Keratinocyte (primary cell): ENCODE data around the gene RAD9A. TPM values are rescaled to one million over a fixed set of nuclear protein-coding genes. Genes with fewer than 3 reads are reported as not detected.

ENCODE experiments used
- DNase-seq: peaks from one replicate; pipeline ENCODE4 v3.0.0-alpha.2; 2011; ENCODE audit warnings: low read depth, missing footprints, low spot score
- FAIRE-seq: peaks from 2 replicates; lab custom pipeline; 2011; peaks lifted over from hg19 to GRCh38; lab: Jason Lieb, UNC
- H2AFZ ChIP-seq: 2 replicates; pipeline ENCODE4 v1.6.0; 2012; ENCODE audit warnings: low read length, control low read depth, inconsistent platforms; ENCODE audit not compliant: control insufficient read depth
- H3K27ac ChIP-seq: 2 replicates; pipeline ENCODE4 v1.5.1; 2011; ENCODE audit warnings: low read length; ENCODE audit not compliant: control insufficient read depth, insufficient read depth
- H3K27me3 ChIP-seq: 3 replicates; pipeline ENCODE4 v1.6.0; 2011; ENCODE audit warnings: low read length; ENCODE audit not compliant: control insufficient read depth, insufficient read depth; ENCODE audit errors: extremely low read depth
- H3K36me3 ChIP-seq, 2 experiments: 2 replicates in 1 of 2; 3 replicates in 1 of 2; pipeline ENCODE4 v1.5.1; 2011; ENCODE audit warnings: low read length in 2 of 2, mild to moderate bottlenecking in 1 of 2; ENCODE audit not compliant: control insufficient read depth in 2 of 2, insufficient read depth in 2 of 2; ENCODE audit errors: extremely low read depth in 1 of 2
- H3K4me1 ChIP-seq: 3 replicates; pipeline ENCODE4 v1.5.1; 2011; ENCODE audit warnings: low read length; ENCODE audit not compliant: control insufficient read depth, insufficient read depth; ENCODE audit errors: extremely low read depth
- H3K4me2 ChIP-seq: 3 replicates; pipeline ENCODE4 v1.6.0; 2011; ENCODE audit warnings: low read depth, low read length; ENCODE audit not compliant: control insufficient read depth, insufficient read depth; ENCODE audit errors: extremely low read depth
- H3K4me3 ChIP-seq, 3 experiments: fragments of 200-600 bp in 1 of 3; sonication (generic) in 1 of 3; 2 replicates in 2 of 3; 3 replicates in 1 of 3; pipeline ENCODE4 v1.5.1; 2011 to 2016; ENCODE audit warnings: low read length in 3 of 3, mild to moderate bottlenecking in 3 of 3, control low read depth in 2 of 3, inconsistent platforms in 1 of 3, low read depth in 1 of 3, mixed read lengths in 1 of 3, mixed run types in 1 of 3, moderate library complexity in 1 of 3; ENCODE audit not compliant: control insufficient read depth in 2 of 3, insufficient read depth in 2 of 3; ENCODE audit errors: extremely low read depth in 1 of 3
- H3K79me2 ChIP-seq: 2 replicates; pipeline ENCODE4 v1.6.0; 2012; ENCODE audit warnings: low read length; ENCODE audit not compliant: control insufficient read depth, insufficient read depth
- H3K9ac ChIP-seq: 3 replicates; pipeline ENCODE4 v1.6.0; 2011; ENCODE audit warnings: low read length; ENCODE audit not compliant: control insufficient read depth, insufficient read depth; ENCODE audit errors: extremely low read depth
- H3K9me1 ChIP-seq: 3 replicates; pipeline ENCODE4 v1.6.0; 2011; ENCODE audit warnings: low read length; ENCODE audit not compliant: control insufficient read depth, insufficient read depth; ENCODE audit errors: extremely low read depth
- H3K9me3 ChIP-seq: 2 replicates; pipeline ENCODE4 v1.5.1; 2012; ENCODE audit warnings: low read depth, low read length; ENCODE audit not compliant: control insufficient read depth
- H4K20me1 ChIP-seq: 3 replicates; pipeline ENCODE4 v1.6.0; 2011; ENCODE audit warnings: low read length; ENCODE audit not compliant: control insufficient read depth, insufficient read depth; ENCODE audit errors: extremely low read depth
- EZH2 ChIP-seq: IDR thresholded peaks from one replicate; pipeline ENCODE4 v1.6.1; 2012; ENCODE audit warnings: inconsistent platforms, mild to moderate bottlenecking, low read length, moderate library complexity
- dilution Hi-C: fragments of 300-500 bp; cut with MboI; formaldehyde crosslinking; loops from one replicate; pipeline ENCODE4 v1.7.0; 2020; ENCODE audit warnings: low sequenced_read_pairs; ENCODE audit not compliant: extremely low pct_ligation_motif_present
- polyA plus RNA-seq, 5 experiments: library from polyadenylated mRNA; depleted of rRNA in 3 of 5; stranded (reverse) in 3 of 5; stranded (forward) in 1 of 5; unstranded in 1 of 5; fragments of >200 nt; gene quantifications; 1 replicate in 1 of 5; 2 replicates in 3 of 5; 3 replicates in 1 of 5; pipeline versions ENCODE4 v1.2.1 to v1.2.3, GENCODE V29; 2011 to 2012; ENCODE audit warnings: missing spikeins in 2 of 5, low read depth in 1 of 5, low replicate concordance in 1 of 5
- TF ChIP-seq, protein P1 (sequence below), 3 experiments: IDR thresholded peaks in 1 of 3; conservative IDR thresholded peaks in 1 of 3; optimal IDR thresholded peaks in 1 of 3; 2 replicates in 2 of 3; 3 replicates in 1 of 3; pipeline versions ENCODE3 to v1.5.1; 2011; ENCODE audit warnings: low read length in 3 of 3, mild to moderate bottlenecking in 3 of 3, moderate library complexity in 2 of 3, control low read depth in 1 of 3, inconsistent platforms in 1 of 3; ENCODE audit not compliant: insufficient read depth in 2 of 3; ENCODE audit errors: extremely low read depth in 1 of 3

The RAD9A gene
- polyA plus RNA-seq, 1 donor (not counting 4 experiments of a cell fraction or from before 2014, with no cell fraction given), result 5.7 TPM

GRCh38 chr11:67355023-67355793 lies 36.6 kb upstream of the RAD9A start:
- DNase-seq (no peak), FAIRE-seq (no peak)
- no peak overlapping the region for H3K4me3 ChIP-seq
- H3K4me1 ChIP-seq, result peaks cover 57% of the 10 kb centered on the region
- peaks cover 0 to 6% of the 10 kb centered on the region in 2 experiments for H3K36me3 ChIP-seq
- H3K9me1 ChIP-seq, result peaks cover 4% of the 10 kb centered on the region
- H3K9me3 ChIP-seq, result no peaks in the 10 kb centered on the region
- no peaks in the 10 kb centered on the region for H3K27me3 ChIP-seq
- TF ChIP-seq EZH2, result no peak
- TF ChIP-seq, protein P1, sequence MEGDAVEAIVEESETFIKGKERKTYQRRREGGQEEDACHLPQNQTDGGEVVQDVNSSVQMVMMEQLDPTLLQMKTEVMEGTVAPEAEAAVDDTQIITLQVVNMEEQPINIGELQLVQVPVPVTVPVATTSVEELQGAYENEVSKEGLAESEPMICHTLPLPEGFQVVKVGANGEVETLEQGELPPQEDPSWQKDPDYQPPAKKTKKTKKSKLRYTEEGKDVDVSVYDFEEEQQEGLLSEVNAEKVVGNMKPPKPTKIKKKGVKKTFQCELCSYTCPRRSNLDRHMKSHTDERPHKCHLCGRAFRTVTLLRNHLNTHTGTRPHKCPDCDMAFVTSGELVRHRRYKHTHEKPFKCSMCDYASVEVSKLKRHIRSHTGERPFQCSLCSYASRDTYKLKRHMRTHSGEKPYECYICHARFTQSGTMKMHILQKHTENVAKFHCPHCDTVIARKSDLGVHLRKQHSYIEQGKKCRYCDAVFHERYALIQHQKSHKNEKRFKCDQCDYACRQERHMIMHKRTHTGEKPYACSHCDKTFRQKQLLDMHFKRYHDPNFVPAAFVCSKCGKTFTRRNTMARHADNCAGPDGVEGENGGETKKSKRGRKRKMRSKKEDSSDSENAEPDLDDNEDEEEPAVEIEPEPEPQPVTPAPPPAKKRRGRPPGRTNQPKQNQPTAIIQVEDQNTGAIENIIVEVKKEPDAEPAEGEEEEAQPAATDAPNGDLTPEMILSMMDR (optimal IDR thresholded peaks at IDR 0.05 in 1 of 3, IDR thresholded peaks at IDR 0.05 in 1 of 3, conservative IDR thresholded peaks at IDR 0.05 in 1 of 3; ENCODE audit: extremely low read depth in 1 of 3, insufficient read depth in 2 of 3, low read length in 3 of 3), result no peak
- H3K9ac ChIP-seq, result peak overlapping the region; percentile 33
- H3K27ac ChIP-seq, result peak overlapping the region; percentile 57
- peak overlapping the region; percentile 4 for H3K4me2 ChIP-seq
- peaks cover 8% of the 10 kb centered on the region for H3K79me2 ChIP-seq
- no peak overlapping the region for H2AFZ ChIP-seq
- dilution Hi-C loops, result no loop called here
- H4K20me1 ChIP-seq, result no peaks in the 10 kb centered on the region

DNA sequence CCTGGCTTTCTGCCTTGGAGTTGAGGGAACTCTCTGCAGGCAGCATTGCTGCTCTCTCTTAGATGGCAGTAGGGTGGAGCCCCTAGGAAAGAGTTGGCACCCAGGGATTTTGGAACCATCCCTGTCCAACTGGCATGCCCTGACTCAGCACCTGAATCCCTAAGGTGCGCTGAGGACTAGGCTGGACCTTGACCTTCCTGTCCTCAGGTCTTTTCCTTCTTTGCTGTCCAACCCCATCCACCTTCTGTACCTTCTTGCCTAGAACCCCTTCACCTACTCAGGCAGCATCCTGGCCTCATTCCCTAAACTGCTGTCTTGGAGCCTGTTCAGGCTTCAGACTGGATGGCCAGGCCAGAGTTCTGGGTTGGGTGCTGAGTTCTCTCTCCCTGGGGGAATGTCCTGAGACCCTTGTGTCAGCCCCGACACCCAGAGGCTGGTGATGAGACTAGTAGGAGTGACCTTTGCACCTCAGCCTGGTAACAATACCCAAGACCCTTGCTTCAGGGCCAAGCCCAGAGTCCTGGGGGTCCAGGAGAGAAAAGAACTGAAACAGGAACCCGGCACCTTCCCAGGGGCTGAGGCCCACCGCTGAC lies 35.9 kb upstream of the RAD9A start:
- TF ChIP-seq, protein P1 (optimal IDR thresholded peaks at IDR 0.05 in 1 of 3, IDR thresholded peaks at IDR 0.05 in 1 of 3, conservative IDR thresholded peaks at IDR 0.05 in 1 of 3; ENCODE audit: extremely low read depth in 1 of 3, insufficient read depth in 2 of 3, low read length in 3 of 3), result no peak
- TF ChIP-seq EZH2, result no peak
- peaks cover 8% of the 10 kb centered on the region for H3K79me2 ChIP-seq
- peaks cover 0 to 6% of the 10 kb centered on the region in 2 experiments for H3K36me3 ChIP-seq
- dilution Hi-C loops, result no loop called here
- no peak overlapping the region for H3K27ac ChIP-seq
- no peaks in the 10 kb centered on the region for H4K20me1 ChIP-seq
- H3K9ac ChIP-seq, result no peak overlapping the region
- no peak overlapping the region for H3K4me3 ChIP-seq
- H3K9me1 ChIP-seq, result peaks cover 4% of the 10 kb centered on the region
- DNase-seq, result no peak
- no peaks in the 10 kb centered on the region for H3K27me3 ChIP-seq
- peaks cover 57% of the 10 kb centered on the region for H3K4me1 ChIP-seq
- H2AFZ ChIP-seq, result no peak overlapping the region
- FAIRE-seq, result no peak
- H3K4me2 ChIP-seq, result no peak overlapping the region
- no peaks in the 10 kb centered on the region for H3K9me3 ChIP-seq
